GM23248 (cell line): ENCODE measurements around the gene CRYBB1. TPM values are rescaled to one million over a fixed set of nuclear protein-coding genes. Genes with fewer than 3 reads are reported as not detected.

Experiments used
- DNase-seq: peaks from one replicate; pipeline ENCODE4 v3.0.0-alpha.2; 2015
- H2AFZ ChIP-seq: fragments of 200-600 bp; sonication (generic); 2 replicates; pipeline ENCODE4 v1.6.1; 2016; ENCODE audit warnings: antibody characterized with exemption
- H3F3A ChIP-seq: fragments of 200-600 bp; sonication (generic); 2 replicates; pipeline ENCODE4 v1.6.1; 2016; ENCODE audit warnings: mild to moderate bottlenecking, antibody characterized with exemption, mixed run types; ENCODE audit not compliant: insufficient read depth
- H3K27ac ChIP-seq: fragments of 200-600 bp; sonication (generic); 2 replicates; pipeline ENCODE4 v1.5.1; 2016; ENCODE audit warnings: mild to moderate bottlenecking
- H3K27me3 ChIP-seq: fragments of 200-600 bp; sonication (generic); replicated peaks from 2 replicates; pipeline ENCODE4 v1.6.1; 2016; ENCODE audit warnings: mild to moderate bottlenecking; ENCODE audit not compliant: insufficient read depth
- H3K36me3 ChIP-seq: fragments of 200-600 bp; sonication (generic); 2 replicates; pipeline ENCODE4 v1.6.1; 2016; ENCODE audit warnings: low read depth, mild to moderate bottlenecking
- H3K4me1 ChIP-seq: fragments of 200-600 bp; sonication (generic); 2 replicates; pipeline ENCODE4 v1.6.1; 2016; ENCODE audit warnings: mild to moderate bottlenecking; ENCODE audit not compliant: insufficient read depth
- H3K4me2 ChIP-seq: fragments of 200-600 bp; sonication (generic); one replicate; pipeline ENCODE4 v1.6.1; 2016; ENCODE audit warnings: mild to moderate bottlenecking; ENCODE audit not compliant: unreplicated experiment
- H3K4me3 ChIP-seq: fragments of 200-600 bp; sonication (generic); 2 replicates; pipeline ENCODE4 v1.5.1; 2016; ENCODE audit warnings: mild to moderate bottlenecking
- H3K79me2 ChIP-seq: fragments of 200-600 bp; sonication (generic); 2 replicates; pipeline ENCODE4 v1.6.1; 2016; ENCODE audit warnings: mild to moderate bottlenecking; ENCODE audit not compliant: insufficient read depth
- H3K9ac ChIP-seq: fragments of 200-600 bp; sonication (generic); 2 replicates; pipeline ENCODE4 v1.6.1; 2016; ENCODE audit warnings: mild to moderate bottlenecking
- H3K9me2 ChIP-seq: fragments of 200-600 bp; sonication (generic); 2 replicates; pipeline ENCODE4 v1.6.1; 2016; ENCODE audit warnings: mixed run types, mild to moderate bottlenecking, moderate library complexity; ENCODE audit not compliant: insufficient read depth
- H3K9me3 ChIP-seq: fragments of 200-600 bp; sonication (generic); one replicate; pipeline ENCODE4 v1.6.1; 2017; ENCODE audit warnings: low read depth
- H4K20me1 ChIP-seq: fragments of 200-600 bp; sonication (generic); 2 replicates; pipeline ENCODE4 v1.6.0; 2016; ENCODE audit not compliant: insufficient read depth
- EZH2 ChIP-seq: fragments of 200-600 bp; sonication (generic); IDR thresholded peaks from 2 replicates; pipeline ENCODE4 v1.6.1; 2018; ENCODE audit warnings: antibody characterized with exemption, mild to moderate bottlenecking; ENCODE audit not compliant: insufficient read depth, poor library complexity, severe bottlenecking
- EZH2phosphoT487 ChIP-seq: fragments of 200-600 bp; sonication (generic); IDR thresholded peaks from 2 replicates; pipeline ENCODE4 v1.6.1; 2018; ENCODE audit warnings: antibody characterized with exemption, moderate library complexity, mild to moderate bottlenecking, low read depth; ENCODE audit not compliant: insufficient read depth
- WGBS, 2 experiments: methylation state at CpG; one replicate each; pipeline ENCODE4 v1.1.6; 2015 to 2017; ENCODE audit warnings: low lambda C conversion rate in 2 of 2, low coverage in 1 of 2; ENCODE audit errors: missing lambda C conversion rate in 2 of 2; 5-methylcytosine and 5-hydroxymethylcytosine counted together
- in situ Hi-C: fragments of 300-500 bp; cut with MboI; formaldehyde crosslinking; loops from 2 replicates; pipeline ENCODE4 v1.15.0; 2020
- polyA plus RNA-seq: library from polyadenylated mRNA; unstranded; fragments of >200 nt; fragmentation: Nextera tagmentation; extraction: Ambion mirVana; gene quantifications from 2 replicates; pipeline ENCODE4 v1.2.1, GENCODE V29; 2016
- total RNA-seq: library from RNA; depleted of rRNA; stranded (reverse); fragments of >200 nt; shearing (Covaris generic); gene quantifications from 2 replicates; pipeline ENCODE4 v1.2.3, GENCODE V29; 2014

Gene CRYBB1
- total and polyA plus RNA-seq, 2 experiments from 2014 or later: not detected

GRCh38 chr22:26586556-26587325 is 31.1 kb downstream of the CRYBB1 start:
- H3K79me2 ChIP-seq: peaks cover 65% of the 10 kb centered on the region
- H3K9me3 ChIP-seq: no peaks in the 10 kb centered on the region
- no peaks in the 10 kb centered on the region for H3K27me3 ChIP-seq
- H3K27ac ChIP-seq: no peak overlapping the region
- no peaks in the 10 kb centered on the region for H3K36me3 ChIP-seq
- H3K4me2 ChIP-seq: no peak overlapping the region
- no peak overlapping the region for H2AFZ ChIP-seq
- no peaks in the 10 kb centered on the region for H4K20me1 ChIP-seq
- H3K9me2 ChIP-seq: no peaks in the 10 kb centered on the region
- H3K9ac ChIP-seq: no peak overlapping the region
- H3K4me3 ChIP-seq: no peak overlapping the region
- no peak for DNase-seq
- in situ Hi-C loops: no loop called here
- H3F3A ChIP-seq: peaks cover 24% of the 10 kb centered on the region
- 75 to 77% methylated on average over 11 of the region's 11 CpGs for WGBS, 2 experiments
- no peak for TF ChIP-seq EZH2
- H3K4me1 ChIP-seq: peaks cover 18% of the 10 kb centered on the region

GRCh38 chr22:26585104-26585790 is 32.6 kb downstream of the CRYBB1 start:
- in situ Hi-C loops: no loop called here
- Histone ChIP-seq H2AFZ (no peak overlapping the region), H3K79me2 (peaks cover 77% of the 10 kb centered on the region)

GRCh38 chr22:26584010-26584409 is 33.8 kb downstream of the CRYBB1 start:
- Histone ChIP-seq H4K20me1 (no peaks in the 10 kb centered on the region; the same call in 1 of the 2 replicates), H3K36me3 (no peaks in the 10 kb centered on the region), H3K27ac (no peak overlapping the region), H3F3A (peaks cover 24% of the 10 kb centered on the region), H3K27me3 (no peaks in the 10 kb centered on the region), H3K9me3 (no peaks in the 10 kb centered on the region), H3K4me2 (no peak overlapping the region), H3K4me3 (no peak overlapping the region), H2AFZ (no peak overlapping the region), H3K4me1 (peaks cover 15% of the 10 kb centered on the region), H3K79me2 (peaks cover 82% of the 10 kb centered on the region), H3K9ac (no peak overlapping the region), H3K9me2 (no peaks in the 10 kb centered on the region)
- TF ChIP-seq EZH2phosphoT487 (no peak), EZH2 (no peak)
- in situ Hi-C loops: no loop called here
- WGBS, 2 experiments: 71 to 72% methylated on average over 4 of the region's 4 CpGs
- DNase-seq: no peak

More at GRCh38 chr22:26585104-26585790, 32.6 kb downstream of the CRYBB1 start:
- Histone ChIP-seq H3K4me2 (peak overlapping the region; percentile 37), H3K4me3 (no peak overlapping the region), H3K27me3 (no peaks in the 10 kb centered on the region), H4K20me1 (no peaks in the 10 kb centered on the region; the same call in 1 of the 2 replicates), H3K9me2 (no peaks in the 10 kb centered on the region), H3K9ac (peak overlapping the region; percentile 20), H3K36me3 (no peaks in the 10 kb centered on the region), H3K9me3 (no peaks in the 10 kb centered on the region), H3K4me1 (peaks cover 15% of the 10 kb centered on the region), H3K27ac (peak overlapping the region; percentile 35), H3F3A (peaks cover 24% of the 10 kb centered on the region)
- TF ChIP-seq EZH2phosphoT487 (no peak), EZH2 (no peak)
- 36 to 37% methylated on average over 10 to 11 of the region's 11 CpGs for WGBS, 2 experiments
- DNase-seq: peak; percentile 93

GRCh38 chr22:26581633-26582168 is 36.1 kb downstream of the CRYBB1 start:
- Histone ChIP-seq H3K4me3 (no peak overlapping the region), H3K9ac (no peak overlapping the region), H3K27me3 (no peaks in the 10 kb centered on the region), H3K4me2 (no peak overlapping the region), H3K79me2 (peaks cover 79% of the 10 kb centered on the region), H3K4me1 (peaks cover 15% of the 10 kb centered on the region), H3K9me2 (no peaks in the 10 kb centered on the region), H2AFZ (no peak overlapping the region), H3K9me3 (no peaks in the 10 kb centered on the region), H4K20me1 (no peaks in the 10 kb centered on the region; the same call in 1 of the 2 replicates), H3F3A (peaks cover 24% of the 10 kb centered on the region), H3K36me3 (no peaks in the 10 kb centered on the region), H3K27ac (no peak overlapping the region)
- no peak for DNase-seq
- WGBS, 2 experiments: 97 to 99% methylated on average over 8 of the region's 8 CpGs
- TF ChIP-seq EZH2: no peak
- in situ Hi-C loops: no loop called here
